C4-2B (cell line): ENCODE measurements around the gene TCERG1L.

Source experiments
- CTCF ChIP-seq: fragments of 450-650 bp; conservative IDR thresholded peaks from 2 replicates; pipeline ENCODE4 v1.5.1; 2017; ENCODE audit warnings: mild to moderate bottlenecking
- ZFX ChIP-seq: fragments of 450-650 bp; IDR thresholded peaks from 2 replicates; pipeline ENCODE4 v1.6.1; 2017

- TF ChIP-seq CTCF (no peak), ZFX (no peak)
Observed at GRCh38 chr10:131249238-131249954, 62.1 kb downstream of the TCERG1L start.
